HCT116 (cell line): Measurements from ENCODE around the gene CAPN13. TPM values are rescaled to one million over a fixed set of nuclear protein-coding genes. Genes with fewer than 3 reads are reported as not detected.

Source experiments
- ATAC-seq: fragments of 200-7000 bp; cut with Tn5 transposase; 2 replicates; pipeline ENCODE4 v1.9.1; 2020; ENCODE audit warnings: mild to moderate bottlenecking, moderate library complexity
- BruUV-seq: library from RNA; stranded (reverse); fragments of 400-500 nt; replicated peaks from 2 replicates; lab custom pipeline; 2021; lab: Mats Ljungman, UMichigan
- CTCF ChIA-PET: fragments of 300-600 bp; sonication (Branson Sonifier 250); formaldehyde crosslinking; loops from one replicate; lab custom pipeline; 2021; ENCODE audit warnings: antibody characterized with exemption; lab: Charles Lee
- POLR2A ChIA-PET: fragments of 300-600, 350-600 bp; sonication (Branson Sonifier 250); formaldehyde crosslinking; loops from one replicate; lab custom pipeline; 2021; ENCODE audit warnings: antibody characterized with exemption; lab: Charles Lee
- RAD21 ChIA-PET, 2 experiments: fragments of 300-600 bp; sonication (Branson Sonifier 250); formaldehyde crosslinking; loops; one replicate each; lab custom pipeline; 2023; ENCODE audit warnings: low total read pairs in 2 of 2; ENCODE audit not compliant: uncharacterized antibody in 2 of 2, unreplicated experiment in 2 of 2, low non-redundant PET in 1 of 2; lab: Charles Lee
- DNase-seq: peaks from one replicate; pipeline ENCODE4 v3.0.0-alpha.2; 2010; ENCODE audit warnings: low read depth, low spot score
- H2AFZ ChIP-seq: fragments of 200-600 bp; shearing (Covaris generic), sonication (generic); 2 replicates; pipeline ENCODE4 v1.6.1; 2017; ENCODE audit warnings: low read depth, mixed run types, mixed read lengths, antibody characterized with exemption, low read length; ENCODE audit not compliant: poor library complexity, severe bottlenecking
- H3K27ac ChIP-seq: 2 replicates; pipeline ENCODE4 v1.5.1; 2012; ENCODE audit warnings: low read depth, low read length
- H3K27me3 ChIP-seq: fragments of 200-600 bp; sonication (generic); 2 replicates; pipeline ENCODE4 v1.6.1; 2016; ENCODE audit warnings: mixed run types, low read length, mixed read lengths; ENCODE audit not compliant: insufficient read depth
- H3K36me3 ChIP-seq, 2 experiments: fragments of 200-500 bp in 1 of 2; fragments of 200-600 bp in 1 of 2; sonication (Bioruptor generic) in 1 of 2; sonication (generic) in 1 of 2; 2 replicates each; pipeline versions ENCODE4 v1.5.1 to v1.6.1; 2014 to 2016; ENCODE audit warnings: low read length in 2 of 2, inconsistent platforms in 1 of 2, mixed read lengths in 1 of 2, mixed run types in 1 of 2; ENCODE audit not compliant: insufficient read depth in 2 of 2, control insufficient read depth in 1 of 2
- H3K4me1 ChIP-seq, 2 experiments: fragments of 200-600 bp in 1 of 2; sonication (generic) in 1 of 2; 2 replicates each; pipeline versions ENCODE4 v1.5.1 to v1.6.1; 2012 to 2017; ENCODE audit warnings: low read length in 2 of 2, inconsistent platforms in 1 of 2, mild to moderate bottlenecking in 1 of 2, mixed read lengths in 1 of 2, mixed run types in 1 of 2, moderate library complexity in 1 of 2; ENCODE audit not compliant: insufficient read depth in 2 of 2, control insufficient read depth in 1 of 2
- H3K4me2 ChIP-seq: fragments of 200-600 bp; sonication (generic); 2 replicates; pipeline ENCODE4 v1.6.1; 2017; ENCODE audit warnings: mixed run types, low read length, mixed read lengths
- H3K4me3 ChIP-seq, 2 experiments: fragments of 200-600 bp in 1 of 2; sonication (generic) in 1 of 2; replicated peaks in 1 of 2; 2 replicates each; pipeline ENCODE4 v1.5.1; 2011 to 2016; ENCODE audit warnings: low read length in 2 of 2, control low read depth in 1 of 2, low read depth in 1 of 2, mild to moderate bottlenecking in 1 of 2, mixed read lengths in 1 of 2, mixed run types in 1 of 2
- H3K79me2 ChIP-seq: fragments of 200-600 bp; sonication (generic); 2 replicates; pipeline ENCODE4 v1.6.1; 2017; ENCODE audit warnings: mild to moderate bottlenecking, mixed run types, low read length, moderate library complexity, mixed read lengths; ENCODE audit not compliant: insufficient read depth
- H3K9ac ChIP-seq: fragments of 200-600 bp; sonication (generic); 2 replicates; pipeline ENCODE4 v1.6.1; 2016; ENCODE audit warnings: low read length, mixed read lengths
- H3K9me2 ChIP-seq: fragments of 200-600 bp; sonication (generic), shearing (Covaris generic); 2 replicates; pipeline ENCODE4 v1.6.1; 2017; ENCODE audit warnings: mixed run types, mild to moderate bottlenecking, moderate library complexity; ENCODE audit not compliant: insufficient read depth
- H3K9me3 ChIP-seq, 2 experiments: fragments of 200-500 bp in 1 of 2; fragments of 200-600 bp in 1 of 2; sonication (Bioruptor generic) in 1 of 2; sonication (generic) in 1 of 2; 2 replicates each; pipeline ENCODE4 v1.6.1; 2014 to 2017; ENCODE audit warnings: low read length in 2 of 2, mixed read lengths in 2 of 2, inconsistent platforms in 1 of 2, low read depth in 1 of 2, mild to moderate bottlenecking in 1 of 2, mixed run types in 1 of 2, moderate library complexity in 1 of 2; ENCODE audit not compliant: control insufficient read depth in 1 of 2, insufficient read depth in 1 of 2
- H4K20me1 ChIP-seq: fragments of 200-600 bp; sonication (generic), shearing (Covaris generic); 2 replicates; pipeline ENCODE4 v1.6.1; 2017; ENCODE audit warnings: mixed run types, mild to moderate bottlenecking, moderate library complexity; ENCODE audit not compliant: insufficient read depth
- CEBPB ChIP-seq: IDR thresholded peaks from 2 replicates; pipeline ENCODE4 v1.6.1; 2012; ENCODE audit warnings: low read depth
- CTCF ChIP-seq, 3 experiments: fragments of 200-600 bp in 1 of 3; sonication (generic) in 1 of 3; IDR thresholded peaks in 2 of 3; conservative IDR thresholded peaks in 1 of 3; 2 replicates each; pipeline ENCODE4 v1.5.1; 2012 to 2017; ENCODE audit warnings: low read depth in 2 of 3, low read length in 2 of 3, antibody characterized with exemption in 1 of 3, borderline replicate concordance in 1 of 3, control low read depth in 1 of 3, mild to moderate bottlenecking in 1 of 3, mixed read lengths in 1 of 3, mixed run types in 1 of 3, moderate library complexity in 1 of 3; ENCODE audit not compliant: insufficient read depth in 1 of 3
- EGR1 ChIP-seq: IDR thresholded peaks from 2 replicates; pipeline ENCODE4 v1.6.1; 2012; ENCODE audit warnings: low read depth
- ELF1 ChIP-seq: IDR thresholded peaks from 2 replicates; pipeline ENCODE4 v1.6.1; 2012; ENCODE audit warnings: low read depth, borderline replicate concordance
- EZH2 ChIP-seq: fragments of 200-600 bp; sonication (generic); IDR thresholded peaks from 2 replicates; pipeline ENCODE4 v1.6.1; 2017; ENCODE audit warnings: antibody characterized with exemption, mixed run types
- EZH2phosphoT487 ChIP-seq: fragments of 200-600 bp; IDR thresholded peaks from 2 replicates; pipeline ENCODE4 v1.6.1; 2018; ENCODE audit warnings: antibody characterized with exemption, borderline replicate concordance
- JUND ChIP-seq: IDR thresholded peaks from 2 replicates; pipeline ENCODE4 v1.6.1; 2012
- RAD21 ChIP-seq: IDR thresholded peaks from 2 replicates; pipeline ENCODE4 v1.6.1; 2012; ENCODE audit warnings: low read depth, mild to moderate bottlenecking
- SIN3A ChIP-seq: IDR thresholded peaks from 2 replicates; pipeline ENCODE4 v1.6.1; 2012; ENCODE audit warnings: low read depth
- SRF ChIP-seq: IDR thresholded peaks from 2 replicates; pipeline ENCODE4 v1.6.1; 2012; ENCODE audit warnings: low read depth
- TCF7L2 ChIP-seq: IDR thresholded peaks from 2 replicates; pipeline ENCODE4 v1.7.0; 2011; ENCODE audit warnings: borderline replicate concordance, inconsistent platforms; ENCODE audit not compliant: insufficient read depth, insufficient read length; ENCODE audit errors: extremely low read depth
- ZFX ChIP-seq: fragments of 450-650 bp; IDR thresholded peaks from 2 replicates; pipeline ENCODE4 v1.6.1; 2017
- intact Hi-C: fragments of 100-400 bp; cut with micrococcal nuclease; formaldehyde crosslinking; loops from 2 replicates; pipeline ENCODE4 v1.10.0; 2022
- total RNA-seq: library from RNA; stranded (reverse); gene quantifications from one replicate; pipeline ENCODE4 v1.2.1, GENCODE V29; 2021; ENCODE audit not compliant: unreplicated experiment

Gene CAPN13
- total RNA-seq, 1 experiment from 2014 or later = 0.25 TPM

- no peaks in the 10 kb centered on the region for H3K9me3 ChIP-seq
- no peaks in the 10 kb centered on the region for H3K36me3 ChIP-seq
- no peaks in the 10 kb centered on the region for H3K9me2 ChIP-seq
- no peak for TF ChIP-seq ZFX
- TF ChIP-seq CTCF (IDR thresholded peaks at IDR 0.05 in 2 of 3, conservative IDR thresholded peaks at IDR 0.05 in 1 of 3; ENCODE audit: borderline replicate concordance in 1 of 3, insufficient read depth in 1 of 3, low read depth in 2 of 3, low read length in 2 of 3) = no peak
- TF ChIP-seq ELF1 = no peak
- TF ChIP-seq SRF = no peak
- no peak for TF ChIP-seq EZH2
- TF ChIP-seq RAD21 = no peak
- no peak for TF ChIP-seq JUND
- TF ChIP-seq CEBPB = no peak
- TF ChIP-seq TCF7L2 = no peak
- TF ChIP-seq SIN3A = no peak
- no peak for TF ChIP-seq EGR1
- TF ChIP-seq EZH2phosphoT487 = no peak
- no peaks in the 10 kb centered on the region for H4K20me1 ChIP-seq
- RAD21 ChIA-PET = no interaction called here
- ATAC-seq (no peak), DNase-seq (no peak)
- H3K79me2 ChIP-seq = no peaks in the 10 kb centered on the region
- no peak overlapping the region for H3K4me3 ChIP-seq
- intact Hi-C loops = no loop called here
- H3K27ac ChIP-seq = no peak overlapping the region
- POLR2A ChIA-PET = no interaction called here
- no peak overlapping the region for H2AFZ ChIP-seq
- H3K27me3 ChIP-seq = peaks cover 42% of the 10 kb centered on the region
- no peak overlapping the region for H3K9ac ChIP-seq
- H3K4me2 ChIP-seq = no peak overlapping the region
- no TSS peak for BruUV-seq
- H3K4me1 ChIP-seq = no peaks in the 10 kb centered on the region
- CTCF ChIA-PET = no interaction called here
These were observed 70.6 kb downstream of the CAPN13 start for GRCh38 chr2:30736461-30737325.
